ENCODE data around the gene ASCL5. TPM values are rescaled to one million over a fixed set of nuclear protein-coding genes. Genes with fewer than 3 reads are reported as not detected.

ASCL5 gene
- total RNA-seq, 2 donors from 2014 or later = not detected

- H3K4me3 ChIP-seq = no peak overlapping the region
- H3K27me3 ChIP-seq (replicated peaks; ENCODE audit: insufficient read depth) = no peaks in the 10 kb centered on the region
- no peak for ATAC-seq (ENCODE audit: insufficient number of reproducible peaks, low FRiP score, low read depth)
- H3K27ac ChIP-seq = peak overlapping the region; percentile 54 to 60
- H3K9me3 ChIP-seq = no peaks in the 10 kb centered on the region
- no peak for TF ChIP-seq CTCF (IDR thresholded peaks at IDR 0.05)
- DNase-seq (ENCODE audit: low spot score) = no peak
- peaks cover 27% of the 10 kb centered on the region for H3K36me3 ChIP-seq
- peaks cover 9 to 18% of the 10 kb centered on the region in 2 donors for H3K4me1 ChIP-seq (ENCODE audit: control insufficient read depth in 1 of 2, low read depth in 2 of 2)
Measured at GRCh38 chr1:201138311-201138840, 11.4 kb upstream of the ASCL5 start.

- peak; percentile 92 for ATAC-seq (ENCODE audit: insufficient number of reproducible peaks, low FRiP score, low read depth)
- H3K36me3 ChIP-seq = peaks cover 24% of the 10 kb centered on the region
- peak; percentile 19 for DNase-seq (ENCODE audit: low spot score)
Measured at GRCh38 chr1:201137579-201138310, 10.8 kb upstream of the ASCL5 start.

DNA sequence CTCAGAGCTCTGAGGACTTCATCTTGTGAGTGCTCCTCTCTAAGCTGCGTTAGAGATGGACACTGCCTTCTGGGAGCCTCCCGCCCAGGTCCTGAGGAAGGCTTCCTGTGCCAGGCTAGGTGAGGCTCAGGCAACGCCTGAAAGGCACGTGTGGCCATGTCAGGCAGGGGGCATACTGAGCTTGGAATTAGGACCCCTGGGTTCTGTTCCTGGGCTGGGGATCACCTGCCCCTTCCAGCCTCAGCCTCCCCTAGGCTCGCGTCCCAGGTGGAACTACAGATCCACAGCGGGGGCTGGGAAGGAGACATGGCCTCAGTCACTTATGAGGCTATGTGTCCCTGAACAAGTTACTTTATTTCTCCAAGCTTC lies 10.0 kb upstream of the ASCL5 start:
- peaks cover 24% of the 10 kb centered on the region for H3K36me3 ChIP-seq
- H3K27ac ChIP-seq = peak overlapping the region; percentile 54 to 57
- no peak for DNase-seq (ENCODE audit: low spot score)
- H3K4me3 ChIP-seq = no peak overlapping the region
- peaks cover 9 to 18% of the 10 kb centered on the region in 2 donors for H3K4me1 ChIP-seq (ENCODE audit: control insufficient read depth in 1 of 2, low read depth in 2 of 2)
- no peaks in the 10 kb centered on the region for H3K9me3 ChIP-seq
- no peak for TF ChIP-seq CTCF (IDR thresholded peaks at IDR 0.05)
- no peaks in the 10 kb centered on the region for H3K27me3 ChIP-seq (replicated peaks; ENCODE audit: insufficient read depth)
- no peak for ATAC-seq (ENCODE audit: insufficient number of reproducible peaks, low FRiP score, low read depth)

More at GRCh38 chr1:201137579-201138310, 10.8 kb upstream of the ASCL5 start:
- Histone ChIP-seq H3K4me3 (no peak overlapping the region), H3K27me3 (replicated peaks; ENCODE audit: insufficient read depth) (no peaks in the 10 kb centered on the region), H3K4me1 (ENCODE audit: control insufficient read depth in 1 of 2, low read depth in 2 of 2) (peaks cover 9 to 18% of the 10 kb centered on the region in 2 donors), H3K27ac (peak overlapping the region; percentile 54 to 60), H3K9me3 (no peaks in the 10 kb centered on the region)
- no peak for TF ChIP-seq CTCF (IDR thresholded peaks at IDR 0.05)

- TF ChIP-seq CTCF (IDR thresholded peaks at IDR 0.05) = no peak
- H3K27ac ChIP-seq = peak overlapping the region; percentile 54 to 57
- DNase-seq (ENCODE audit: low spot score) (no peak), ATAC-seq (ENCODE audit: insufficient number of reproducible peaks, low FRiP score, low read depth) (no peak)
- no peak overlapping the region for H3K4me3 ChIP-seq
- peaks cover 24% of the 10 kb centered on the region for H3K36me3 ChIP-seq
- no peaks in the 10 kb centered on the region for H3K9me3 ChIP-seq
- H3K4me1 ChIP-seq (ENCODE audit: control insufficient read depth in 1 of 2, low read depth in 2 of 2) = peaks cover 9 to 18% of the 10 kb centered on the region in 2 donors
- H3K27me3 ChIP-seq (replicated peaks; ENCODE audit: insufficient read depth) = no peaks in the 10 kb centered on the region
Measured at GRCh38 chr1:201136355-201137023, 9.5 kb upstream of the ASCL5 start.

- no peaks in the 10 kb centered on the region for H3K27me3 ChIP-seq (replicated peaks; ENCODE audit: insufficient read depth)
- no peak overlapping the region for H3K27ac ChIP-seq
- no peak for ATAC-seq (ENCODE audit: insufficient number of reproducible peaks, low FRiP score, low read depth)
- H3K36me3 ChIP-seq = peaks cover 18% of the 10 kb centered on the region
- DNase-seq (ENCODE audit: low spot score) = no peak
- H3K4me3 ChIP-seq = no peak overlapping the region
- no peak for TF ChIP-seq CTCF (IDR thresholded peaks at IDR 0.05)
- peaks cover 9 to 18% of the 10 kb centered on the region in 2 donors for H3K4me1 ChIP-seq (ENCODE audit: control insufficient read depth in 1 of 2, low read depth in 2 of 2)
- no peaks in the 10 kb centered on the region for H3K9me3 ChIP-seq
Measured at GRCh38 chr1:201134405-201134804, 7.4 kb upstream of the ASCL5 start.

Measured in thoracic aorta (tissue), 2 donors.